Muscle of leg (tissue), 11 donors: Measurements from ENCODE around the gene CGN. TPM values are rescaled to one million over a fixed set of nuclear protein-coding genes. Genes with fewer than 3 reads are reported as not detected.
"Not testable (repeated sequence)": the region's sequence is repeated elsewhere in the genome, so short reads cannot be mapped to it uniquely, and the experiment has no call there.

Experiments used
- DNase-seq: peaks from one replicate; pipeline ENCODE4 v3.0.0; 2013
- H3K27ac ChIP-seq: one replicate; pipeline ENCODE4 v1.5.1; 2013; ENCODE audit warnings: mild to moderate bottlenecking, low read length, control low read depth
- H3K27me3 ChIP-seq: one replicate; pipeline ENCODE4 v1.6.1; 2013; ENCODE audit warnings: low read length; ENCODE audit not compliant: control insufficient read depth, insufficient read depth
- H3K36me3 ChIP-seq: one replicate; pipeline ENCODE4 v1.6.1; 2013; ENCODE audit warnings: low read length; ENCODE audit not compliant: control insufficient read depth, insufficient read depth
- H3K4me1 ChIP-seq: one replicate; pipeline ENCODE4 v1.6.1; 2013; ENCODE audit warnings: low read length; ENCODE audit not compliant: control insufficient read depth, insufficient read depth
- H3K4me3 ChIP-seq: one replicate; pipeline ENCODE4 v1.5.1; 2013; ENCODE audit warnings: low read length, control low read depth
- H3K9me3 ChIP-seq: replicated peaks from 2 replicates; pipeline ENCODE4 v1.6.1; 2013; ENCODE audit warnings: low read depth, low read length; ENCODE audit not compliant: control insufficient read depth
- WGBS: methylation state at CpG from one replicate; pipeline ENCODE4 v1.1.5; 2013; ENCODE audit warnings: missing lambda C conversion rate; ENCODE audit not compliant: insufficient coverage; 5-methylcytosine and 5-hydroxymethylcytosine counted together
- polyA plus RNA-seq, 8 donors: library from polyadenylated mRNA; unstranded; fragments of 120-200 nt; gene quantifications; one replicate each; pipeline versions ENCODE4 v1.2.1 to v1.2.3, GENCODE V29; 2013; ENCODE audit warnings: inconsistent platforms in 1 of 8, low replicate concordance in 1 of 8; ENCODE audit not compliant: insufficient read length in 8 of 8, insufficient read depth in 1 of 8
- total RNA-seq: library from RNA; stranded (reverse); fragments of 120-200 nt; gene quantifications from one replicate; pipeline ENCODE4 v1.2.4, GENCODE V29; 2013

Gene CGN
- total and polyA plus RNA-seq, 9 donors, result 0.31 to 6.4 (median 0.83) TPM

DNA sequence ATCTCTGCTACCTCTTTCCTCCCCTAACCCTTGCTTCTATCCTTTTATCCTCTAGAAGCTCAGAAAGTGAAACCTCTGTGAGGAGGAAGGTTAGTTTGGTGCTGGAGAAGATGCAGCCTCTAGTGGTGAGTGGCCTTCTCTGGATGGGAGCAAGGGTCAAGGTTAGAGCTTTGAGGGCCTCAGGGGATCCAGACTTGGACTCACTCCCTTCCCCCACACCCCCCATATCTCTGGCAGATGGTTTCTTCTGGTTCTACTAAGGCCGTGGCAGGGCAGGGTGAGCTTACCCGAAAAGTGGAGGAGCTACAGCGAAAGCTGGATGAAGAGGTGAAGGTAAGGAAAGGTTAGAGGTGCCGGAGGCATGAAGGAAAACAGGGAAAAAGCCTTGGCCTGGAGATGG is 9.2 kb downstream of the CGN start:
- Histone ChIP-seq H3K27me3 (no peaks in the 10 kb centered on the region), H3K36me3 (no peaks in the 10 kb centered on the region), H3K4me1 (no peaks in the 10 kb centered on the region), H3K4me3 (no peak overlapping the region), H3K9me3 (no peaks in the 10 kb centered on the region), H3K27ac (no peak overlapping the region)
- 82% methylated on average over 3 of the region's 4 CpGs for WGBS
- no peak for DNase-seq

DNA sequence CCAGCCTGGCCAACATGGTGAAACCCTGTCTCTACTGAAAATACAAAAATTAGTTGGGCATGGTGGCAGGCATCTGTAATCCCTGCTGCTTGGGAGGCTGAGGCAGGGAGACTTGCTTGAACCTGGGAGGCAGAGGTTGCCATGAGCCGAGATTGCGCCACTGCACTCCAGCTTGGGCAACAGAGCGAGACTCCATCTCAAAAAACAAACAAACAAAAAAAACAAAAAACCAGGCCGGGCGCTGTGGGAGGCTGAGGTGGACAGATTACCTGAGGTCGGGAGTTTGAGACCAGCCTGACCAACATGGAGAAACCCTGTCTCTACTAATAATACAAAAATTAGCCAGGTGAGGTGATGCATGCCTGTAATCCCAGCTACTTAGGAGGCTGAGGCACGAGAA is 11.2 kb downstream of the CGN start:
- no CpG with 5 or more reads among the region's 7 CpGs for WGBS
- not testable (repeated sequence) for H3K36me3 ChIP-seq, H3K9me3 ChIP-seq, H3K4me3 ChIP-seq, H3K27ac ChIP-seq, H3K27me3 ChIP-seq, DNase-seq, H3K4me1 ChIP-seq

DNA sequence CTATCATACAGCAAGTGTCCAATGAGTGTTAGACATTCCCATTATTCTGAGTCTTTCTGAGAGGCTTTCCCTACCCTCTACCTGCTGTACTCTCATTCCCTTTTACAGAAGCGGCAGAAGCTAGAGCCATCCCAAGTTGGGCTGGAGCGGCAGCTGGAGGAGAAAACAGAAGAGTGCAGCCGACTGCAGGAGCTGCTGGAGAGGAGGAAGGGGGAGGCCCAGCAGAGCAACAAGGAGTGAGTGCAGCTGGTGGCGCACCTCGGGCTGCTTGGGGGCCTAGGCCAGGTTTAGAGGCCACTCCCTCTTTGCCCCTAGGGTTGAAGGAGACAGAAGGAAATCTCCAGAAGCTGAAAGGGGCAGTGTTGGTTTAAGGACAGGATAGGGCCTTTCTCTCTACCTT is 12.1 kb downstream of the CGN start:
- H3K36me3 ChIP-seq, result no peaks in the 10 kb centered on the region
- DNase-seq, result no peak
- H3K9me3 ChIP-seq, result no peaks in the 10 kb centered on the region
- H3K27ac ChIP-seq, result no peak overlapping the region
- H3K4me1 ChIP-seq, result no peaks in the 10 kb centered on the region
- H3K4me3 ChIP-seq, result no peak overlapping the region
- H3K27me3 ChIP-seq, result no peaks in the 10 kb centered on the region
- 38% methylated on average over 4 of the region's 5 CpGs for WGBS

DNA sequence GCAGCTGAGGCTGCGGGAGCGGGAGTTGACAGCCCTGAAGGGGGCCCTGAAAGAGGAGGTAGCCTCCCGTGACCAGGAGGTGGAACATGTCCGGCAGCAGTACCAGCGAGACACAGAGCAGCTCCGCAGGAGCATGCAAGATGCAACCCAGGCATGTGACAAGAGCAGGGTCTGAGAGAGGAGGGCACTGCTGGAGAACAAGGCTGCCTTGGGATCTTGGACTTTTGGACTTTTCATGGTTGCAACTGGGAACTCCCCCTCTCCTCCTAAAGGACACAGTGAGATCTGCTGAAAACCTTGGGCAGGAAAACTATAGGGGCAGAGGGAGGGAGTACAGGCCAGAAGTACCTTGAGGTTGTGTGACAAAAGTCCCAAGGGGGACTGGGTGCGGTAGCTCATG is 13.5 kb downstream of the CGN start:
- DNase-seq, result no peak
- WGBS, result 67% methylated on average over 5 of the region's 7 CpGs

DNA sequence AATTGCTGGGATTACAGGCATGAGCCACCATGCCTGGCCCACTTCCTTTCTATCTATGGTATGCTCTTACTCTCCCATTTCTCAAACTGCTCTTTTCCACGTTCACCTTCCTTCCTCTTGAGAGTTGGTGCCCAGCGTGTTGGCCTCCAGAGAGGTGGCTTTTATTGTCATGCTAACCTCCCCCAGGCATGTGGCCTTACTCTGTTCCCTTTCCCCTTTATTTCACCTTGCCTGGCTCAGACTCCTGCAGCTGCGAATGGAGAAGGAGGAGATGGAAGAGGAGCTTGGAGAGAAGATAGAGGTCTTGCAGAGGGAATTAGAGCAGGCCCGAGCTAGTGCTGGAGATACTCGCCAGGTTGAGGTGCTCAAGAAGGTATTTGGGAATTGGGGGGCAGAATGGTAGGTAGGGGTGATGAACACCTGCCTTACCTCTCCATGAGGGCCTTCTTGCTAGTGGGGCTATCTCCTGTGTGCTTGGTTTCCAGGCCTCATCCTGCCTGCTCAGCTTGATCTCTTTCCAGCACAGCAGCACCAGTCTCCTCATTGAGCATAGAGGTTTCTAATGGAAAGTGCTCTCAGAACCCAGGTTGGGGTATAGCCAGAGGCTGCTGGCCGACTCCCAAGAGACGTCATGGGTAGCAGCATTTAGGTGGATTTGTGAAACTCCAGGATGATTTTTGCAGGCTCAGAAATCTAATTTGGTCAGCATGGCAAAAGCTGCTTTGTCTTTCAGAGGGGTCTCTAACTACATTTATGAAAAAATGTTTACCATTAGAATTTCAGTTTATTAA is 15.7 kb downstream of the CGN start:
- Histone ChIP-seq H3K4me1 (no peaks in the 10 kb centered on the region), H3K27ac (no peak overlapping the region), H3K36me3 (no peaks in the 10 kb centered on the region), H3K4me3 (no peak overlapping the region), H3K27me3 (no peaks in the 10 kb centered on the region), H3K9me3 (no peaks in the 10 kb centered on the region)
- DNase-seq, result peak; percentile 76
- WGBS, result 75% methylated on average over 1 of the region's 7 CpGs

More for the DNA sequence above, 13.5 kb downstream of the CGN start:
- no peak overlapping the region for H3K27ac ChIP-seq
- H3K36me3 ChIP-seq, result no peaks in the 10 kb centered on the region
- no peaks in the 10 kb centered on the region for H3K27me3 ChIP-seq
- no peaks in the 10 kb centered on the region for H3K4me1 ChIP-seq
- H3K4me3 ChIP-seq, result no peak overlapping the region
- no peaks in the 10 kb centered on the region for H3K9me3 ChIP-seq

DNA sequence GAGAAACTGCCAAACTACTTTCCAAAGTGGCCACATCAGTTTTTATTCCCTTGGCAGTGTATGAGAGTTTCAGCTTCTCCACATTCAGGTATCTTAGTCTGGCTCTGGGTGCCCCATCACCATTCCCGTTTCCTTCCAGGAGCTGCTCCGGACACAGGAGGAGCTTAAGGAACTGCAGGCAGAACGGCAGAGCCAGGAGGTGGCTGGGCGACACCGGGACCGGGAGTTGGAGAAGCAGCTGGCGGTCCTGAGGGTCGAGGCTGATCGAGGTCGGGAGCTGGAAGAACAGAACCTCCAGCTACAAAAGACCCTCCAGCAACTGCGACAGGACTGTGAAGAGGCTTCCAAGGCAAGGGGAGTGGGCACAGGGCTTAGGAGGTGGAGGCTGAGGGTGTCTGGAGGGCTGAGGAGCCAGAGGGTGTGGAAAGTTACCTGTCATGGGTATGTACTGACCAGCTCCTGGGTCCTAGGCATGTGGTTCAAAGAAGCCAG is 18.1 kb downstream of the CGN start:
- 79% methylated on average over 6 of the region's 11 CpGs for WGBS
- no peaks in the 10 kb centered on the region for H3K9me3 ChIP-seq
- no peak overlapping the region for H3K4me3 ChIP-seq
- no peak overlapping the region for H3K27ac ChIP-seq
- no peaks in the 10 kb centered on the region for H3K27me3 ChIP-seq
- no peaks in the 10 kb centered on the region for H3K36me3 ChIP-seq
- no peak for DNase-seq
- no peaks in the 10 kb centered on the region for H3K4me1 ChIP-seq

DNA sequence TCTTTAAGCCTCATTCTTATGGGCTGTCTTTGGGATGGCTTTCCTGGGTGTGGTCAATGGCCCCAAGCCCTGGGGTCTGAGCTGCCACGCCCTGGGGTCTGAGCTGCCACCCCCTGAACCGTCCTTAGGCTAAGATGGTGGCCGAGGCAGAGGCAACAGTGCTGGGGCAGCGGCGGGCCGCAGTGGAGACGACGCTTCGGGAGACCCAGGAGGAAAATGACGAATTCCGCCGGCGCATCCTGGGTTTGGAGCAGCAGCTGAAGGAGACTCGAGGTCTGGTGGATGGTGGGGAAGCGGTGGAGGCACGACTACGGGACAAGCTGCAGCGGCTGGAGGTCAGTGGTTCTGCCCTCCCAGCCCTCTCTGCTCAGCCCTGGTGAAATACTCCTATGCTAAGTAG is 18.6 kb downstream of the CGN start:
- no peak overlapping the region for H3K27ac ChIP-seq
- no peaks in the 10 kb centered on the region for H3K36me3 ChIP-seq
- no peak overlapping the region for H3K4me3 ChIP-seq
- no peaks in the 10 kb centered on the region for H3K9me3 ChIP-seq
- WGBS, result 91% methylated on average over 17 of the region's 18 CpGs
- DNase-seq, result no peak
- no peaks in the 10 kb centered on the region for H3K4me1 ChIP-seq
- no peaks in the 10 kb centered on the region for H3K27me3 ChIP-seq

DNA sequence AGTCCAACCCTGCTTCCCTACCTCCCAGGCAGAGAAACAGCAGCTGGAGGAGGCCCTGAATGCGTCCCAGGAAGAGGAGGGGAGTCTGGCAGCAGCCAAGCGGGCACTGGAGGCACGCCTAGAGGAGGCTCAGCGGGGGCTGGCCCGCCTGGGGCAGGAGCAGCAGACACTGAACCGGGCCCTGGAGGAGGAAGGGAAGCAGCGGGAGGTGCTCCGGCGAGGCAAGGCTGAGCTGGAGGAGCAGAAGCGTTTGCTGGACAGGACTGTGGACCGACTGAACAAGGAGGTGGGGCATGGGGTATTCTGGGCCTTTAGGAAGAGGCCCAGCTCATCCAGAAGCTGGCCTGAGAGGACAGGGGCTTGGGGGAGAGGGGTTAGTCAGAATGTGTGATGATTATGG is 19.3 kb downstream of the CGN start:
- DNase-seq, result no peak
- H3K27ac ChIP-seq, result no peak overlapping the region
- no peaks in the 10 kb centered on the region for H3K9me3 ChIP-seq
- WGBS, result 76% methylated on average over 10 of the region's 11 CpGs
- no peaks in the 10 kb centered on the region for H3K27me3 ChIP-seq
- no peaks in the 10 kb centered on the region for H3K4me1 ChIP-seq
- H3K4me3 ChIP-seq, result no peak overlapping the region
- H3K36me3 ChIP-seq, result no peaks in the 10 kb centered on the region

DNA sequence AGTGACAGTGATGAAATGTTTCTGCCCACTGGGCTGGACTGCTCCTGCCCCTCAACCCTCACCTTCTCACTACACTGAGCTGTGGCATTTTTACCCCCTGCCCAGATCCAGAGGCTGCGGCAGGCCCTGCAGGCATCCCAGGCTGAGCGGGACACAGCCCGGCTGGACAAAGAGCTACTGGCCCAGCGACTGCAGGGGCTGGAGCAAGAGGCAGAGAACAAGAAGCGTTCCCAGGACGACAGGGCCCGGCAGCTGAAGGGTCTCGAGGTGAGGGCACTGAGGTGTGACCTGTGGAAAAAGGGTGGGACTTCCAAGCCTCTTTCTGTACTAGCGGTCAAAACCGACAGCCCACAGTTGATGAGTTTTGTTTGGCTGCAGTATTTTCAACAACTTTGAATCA is 22.7 kb downstream of the CGN start:
- no peaks in the 10 kb centered on the region for H3K36me3 ChIP-seq
- 79% methylated on average over 10 of the region's 10 CpGs for WGBS
- no peak for DNase-seq

DNA sequence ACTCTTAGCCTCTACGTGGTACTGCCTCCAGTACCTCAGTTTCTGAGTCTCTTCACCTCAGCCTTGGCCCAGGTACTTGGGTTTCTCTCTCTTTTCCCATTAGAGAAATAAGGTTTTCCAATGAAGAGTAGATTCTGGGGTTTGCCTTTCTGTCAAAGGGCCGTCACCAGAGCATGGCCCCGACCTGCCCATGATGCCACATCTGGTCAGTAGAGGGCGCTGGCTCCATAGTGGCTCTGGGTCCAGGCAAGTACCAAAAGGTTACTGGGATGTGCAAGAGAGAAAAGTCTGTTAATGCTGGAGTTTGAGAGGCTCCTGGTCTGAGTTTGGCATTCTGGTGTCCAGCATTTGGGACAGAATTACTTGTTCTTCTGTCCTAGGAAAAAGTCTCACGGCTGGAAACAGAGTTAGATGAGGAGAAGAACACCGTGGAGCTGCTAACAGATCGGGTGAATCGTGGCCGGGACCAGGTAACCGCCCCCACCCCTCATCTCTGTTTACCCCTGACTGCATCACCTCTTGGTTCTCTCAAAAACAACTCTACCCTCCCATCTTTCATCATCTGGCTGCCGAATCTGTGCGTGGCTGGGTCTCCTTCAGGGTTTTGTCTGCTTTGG is 23.6 kb downstream of the CGN start:
- peak; percentile 71 for DNase-seq
- H3K4me1 ChIP-seq, result peaks cover 9% of the 10 kb centered on the region
- H3K27me3 ChIP-seq, result no peaks in the 10 kb centered on the region
- H3K9me3 ChIP-seq, result no peaks in the 10 kb centered on the region
- H3K27ac ChIP-seq, result no peak overlapping the region
- H3K36me3 ChIP-seq, result no peaks in the 10 kb centered on the region
- WGBS, result 18% methylated on average over 4 of the region's 12 CpGs
- no peak overlapping the region for H3K4me3 ChIP-seq

More for the DNA sequence above, 22.7 kb downstream of the CGN start:
- Histone ChIP-seq H3K4me1 (no peaks in the 10 kb centered on the region), H3K9me3 (no peaks in the 10 kb centered on the region), H3K27ac (no peak overlapping the region), H3K4me3 (no peak overlapping the region), H3K27me3 (no peaks in the 10 kb centered on the region)
